Thyroid gland (tissue), 4 donors: ENCODE data around the gene BBS9. TPM values are rescaled to one million over a fixed set of nuclear protein-coding genes. Genes with fewer than 3 reads are reported as not detected.

Experiments used
- DNase-seq, 2 donors: peaks; one replicate each; pipeline ENCODE4 v3.0.0-alpha.2; 2019
- H3K27ac ChIP-seq, 3 donors: fragments of 200-600 bp; sonication (generic); 1 replicate in 2 of 3; 2 replicates in 1 of 3; pipeline ENCODE4 v1.5.1; 2016 to 2019; ENCODE audit warnings: mild to moderate bottlenecking in 1 of 3, moderate library complexity in 1 of 3
- H3K27me3 ChIP-seq: fragments of 200-600 bp; sonication (generic); one replicate; pipeline ENCODE4 v1.5.1; 2019
- H3K36me3 ChIP-seq, 2 donors: fragments of 200-600 bp; sonication (generic); one replicate each; pipeline ENCODE4 v1.5.1; 2016 to 2019
- H3K4me1 ChIP-seq, 2 donors: fragments of 200-600 bp; sonication (generic); one replicate each; pipeline ENCODE4 v1.5.1; 2017 to 2019
- H3K4me3 ChIP-seq, 3 donors: fragments of 200-600 bp; sonication (generic); replicated peaks in 1 of 3; 1 replicate in 2 of 3; 2 replicates in 1 of 3; pipeline ENCODE4 v1.5.1; 2016; ENCODE audit warnings: mild to moderate bottlenecking in 1 of 3
- H3K9me3 ChIP-seq: fragments of 200-600 bp; sonication (generic); one replicate; pipeline ENCODE4 v1.5.1; 2017
- POLR2A ChIP-seq, 2 donors: fragments of 450-650 bp; IDR thresholded peaks; one replicate each; pipeline ENCODE4 v1.6.1; 2017; ENCODE audit warnings: antibody characterized with exemption in 2 of 2, mild to moderate bottlenecking in 2 of 2, moderate library complexity in 1 of 2
- WGBS, 2 donors: methylation state at CpG; one replicate each; pipeline ENCODE4 v1.1.5; 2017; 5-methylcytosine and 5-hydroxymethylcytosine counted together
- intact Hi-C: fragments of 100-400 bp; cut with DNase I; formaldehyde crosslinking; loops from one replicate; pipeline ENCODE4 v1.15.1; 2023
- total RNA-seq, 4 donors: library from RNA; depleted of rRNA; stranded (reverse); fragments of >200 nt; gene quantifications; one replicate each; pipeline ENCODE4 v1.2.3, GENCODE V29; 2016
- TF ChIP-seq, protein P1 (sequence below), 6 experiments: fragments of 200-600 bp in 3 of 6; fragments of 450-650 bp in 3 of 6; sonication (generic) in 3 of 6; IDR thresholded peaks; one replicate each; pipeline ENCODE4 v1.5.1; 2016 to 2019; ENCODE audit warnings: antibody characterized with exemption in 6 of 6, mild to moderate bottlenecking in 2 of 6, inconsistent platforms in 1 of 6, moderate library complexity in 1 of 6

The BBS9 gene
- total RNA-seq, 4 donors from 2014 or later, result 59.2 to 84.8 (median 73.1) TPM

- Histone ChIP-seq H3K36me3 (no peaks in the 10 kb centered on the region), H3K27ac (no peak overlapping the region), H3K4me1 (no peaks in the 10 kb centered on the region), H3K9me3 (no peaks in the 10 kb centered on the region), H3K27me3 (no peaks in the 10 kb centered on the region), H3K4me3 (no peak overlapping the region)
- TF ChIP-seq, protein P1, sequence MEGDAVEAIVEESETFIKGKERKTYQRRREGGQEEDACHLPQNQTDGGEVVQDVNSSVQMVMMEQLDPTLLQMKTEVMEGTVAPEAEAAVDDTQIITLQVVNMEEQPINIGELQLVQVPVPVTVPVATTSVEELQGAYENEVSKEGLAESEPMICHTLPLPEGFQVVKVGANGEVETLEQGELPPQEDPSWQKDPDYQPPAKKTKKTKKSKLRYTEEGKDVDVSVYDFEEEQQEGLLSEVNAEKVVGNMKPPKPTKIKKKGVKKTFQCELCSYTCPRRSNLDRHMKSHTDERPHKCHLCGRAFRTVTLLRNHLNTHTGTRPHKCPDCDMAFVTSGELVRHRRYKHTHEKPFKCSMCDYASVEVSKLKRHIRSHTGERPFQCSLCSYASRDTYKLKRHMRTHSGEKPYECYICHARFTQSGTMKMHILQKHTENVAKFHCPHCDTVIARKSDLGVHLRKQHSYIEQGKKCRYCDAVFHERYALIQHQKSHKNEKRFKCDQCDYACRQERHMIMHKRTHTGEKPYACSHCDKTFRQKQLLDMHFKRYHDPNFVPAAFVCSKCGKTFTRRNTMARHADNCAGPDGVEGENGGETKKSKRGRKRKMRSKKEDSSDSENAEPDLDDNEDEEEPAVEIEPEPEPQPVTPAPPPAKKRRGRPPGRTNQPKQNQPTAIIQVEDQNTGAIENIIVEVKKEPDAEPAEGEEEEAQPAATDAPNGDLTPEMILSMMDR (IDR thresholded peaks at IDR 0.05), result no peak
- TF ChIP-seq POLR2A (IDR thresholded peaks at IDR 0.05), result no peak
- intact Hi-C loops, result no loop called here
- 93 to 95% methylated on average over 2 of the region's 2 CpGs for WGBS, 2 donors
- DNase-seq, result no peak
These were observed 207.5 kb downstream of the BBS9 start for GRCh38 chr7:33336820-33337219.

DNA sequence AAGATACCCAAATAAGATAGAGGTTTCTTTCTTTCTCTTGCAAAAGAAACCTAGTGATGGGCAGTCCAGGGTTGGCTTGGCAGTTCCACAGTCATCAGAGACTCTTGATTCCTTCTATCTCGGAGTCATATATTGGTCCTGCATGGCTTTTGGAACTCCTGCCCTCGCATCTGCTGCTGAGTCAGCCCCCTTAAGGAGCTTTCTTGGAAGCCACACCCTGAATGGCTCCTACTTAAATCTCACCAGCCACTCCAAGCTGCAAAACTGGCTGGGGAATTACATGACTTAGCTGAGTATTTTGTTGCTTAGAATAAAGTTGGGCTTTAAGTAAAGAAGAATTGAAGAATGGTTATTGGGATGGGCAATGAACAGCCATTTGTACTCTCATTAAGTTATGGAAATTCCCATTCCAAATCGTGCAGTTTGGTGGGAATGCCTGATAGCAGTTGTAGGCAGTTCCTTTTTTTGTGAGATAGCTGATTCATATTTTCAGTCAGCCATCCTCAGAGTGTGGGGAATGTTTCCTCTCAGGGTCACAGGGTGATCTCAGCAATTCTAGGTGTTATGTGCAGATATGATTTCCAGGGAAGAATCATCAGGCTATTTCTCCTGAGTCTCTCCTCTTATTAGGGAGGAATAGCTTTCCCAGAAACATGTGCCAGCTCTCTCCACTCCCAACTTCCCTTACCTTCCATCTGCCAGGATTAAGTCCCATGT is 209.9 kb downstream of the BBS9 start:
- H3K9me3 ChIP-seq, result no peaks in the 10 kb centered on the region
- no peak for TF ChIP-seq POLR2A (IDR thresholded peaks at IDR 0.05)
- TF ChIP-seq, protein P1 (IDR thresholded peaks at IDR 0.05), result no peak
- no peak for DNase-seq
- intact Hi-C loops, result no loop called here
- H3K36me3 ChIP-seq, result no peaks in the 10 kb centered on the region
- H3K27me3 ChIP-seq, result no peaks in the 10 kb centered on the region
- WGBS, 2 donors, result 67 to 92% methylated on average over 3 of the region's 3 CpGs
- no peak overlapping the region for H3K4me3 ChIP-seq
- H3K27ac ChIP-seq, result no peak overlapping the region
- H3K4me1 ChIP-seq, result no peaks in the 10 kb centered on the region

- intact Hi-C loops, result no loop called here
- WGBS, 2 donors, result 87 to 89% methylated on average over 3 of the region's 3 CpGs
- H3K27me3 ChIP-seq, result no peaks in the 10 kb centered on the region
- H3K4me1 ChIP-seq, result peaks cover 0 to 6% of the 10 kb centered on the region in 2 donors
- no peak overlapping the region for H3K4me3 ChIP-seq
- TF ChIP-seq POLR2A (IDR thresholded peaks at IDR 0.05), result no peak
- TF ChIP-seq, protein P1 (IDR thresholded peaks at IDR 0.05), result no peak
- no peaks in the 10 kb centered on the region for H3K9me3 ChIP-seq
- H3K36me3 ChIP-seq, result no peaks in the 10 kb centered on the region
- no peak for DNase-seq
- no peak overlapping the region for H3K27ac ChIP-seq
These were observed 216.7 kb downstream of the BBS9 start for GRCh38 chr7:33346055-33346454.

DNA sequence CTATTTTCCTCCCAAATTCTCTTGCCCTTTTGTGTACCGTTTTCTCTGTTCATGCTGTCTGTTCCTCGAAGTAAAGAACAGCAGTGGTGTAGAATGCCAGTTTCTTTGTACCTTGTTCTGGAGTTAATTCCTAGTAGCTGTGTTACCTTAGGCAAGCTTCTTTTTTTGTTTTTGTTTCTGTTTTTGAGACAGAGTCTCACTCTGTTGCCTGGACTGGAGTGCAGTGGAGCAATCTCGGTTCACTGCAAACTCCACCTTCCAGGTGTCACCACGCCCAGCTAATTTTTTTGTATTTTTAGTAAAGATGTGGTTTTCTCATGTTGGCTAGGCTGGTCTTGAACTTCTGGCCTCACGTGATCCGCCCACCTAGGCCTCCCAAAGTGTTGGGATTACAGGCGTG is 221.2 kb downstream of the BBS9 start:
- WGBS, 2 donors, result 96 to 98% methylated on average over 7 of the region's 7 CpGs
- TF ChIP-seq, protein P1 (IDR thresholded peaks at IDR 0.05), result no peak
- TF ChIP-seq POLR2A (IDR thresholded peaks at IDR 0.05), result no peak
- intact Hi-C loops, result no loop called here
- Histone ChIP-seq H3K4me1 (peaks cover 0 to 6% of the 10 kb centered on the region in 2 donors), H3K4me3 (no peak overlapping the region), H3K36me3 (no peaks in the 10 kb centered on the region), H3K9me3 (no peaks in the 10 kb centered on the region), H3K27me3 (no peaks in the 10 kb centered on the region), H3K27ac (no peak overlapping the region)
- DNase-seq, result no peak

DNA sequence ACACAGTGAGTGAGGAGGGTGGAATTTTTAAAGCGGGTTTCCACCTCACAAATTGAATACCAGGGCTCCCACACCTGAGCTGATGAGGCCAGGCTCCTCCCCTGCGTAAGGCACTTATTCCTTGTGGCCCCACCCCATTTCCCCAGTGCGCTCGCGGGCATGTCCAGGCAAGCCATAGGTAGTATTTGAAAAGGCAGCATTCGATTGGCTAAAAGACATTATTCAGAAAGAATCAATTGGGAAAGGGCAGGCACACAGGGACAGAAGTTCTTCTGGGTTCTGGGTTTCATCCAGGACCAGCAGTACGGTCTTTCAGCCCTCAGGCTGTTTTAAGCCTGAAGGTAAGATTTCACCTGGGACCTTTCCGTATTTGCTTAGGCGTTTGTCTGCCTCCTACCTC is 222.3 kb downstream of the BBS9 start:
- WGBS, 2 donors, result 97 to 98% methylated on average over 9 of the region's 9 CpGs
- TF ChIP-seq, protein P1 (IDR thresholded peaks at IDR 0.05), result no peak
- H3K27ac ChIP-seq, result no peak overlapping the region
- no peaks in the 10 kb centered on the region for H3K36me3 ChIP-seq
- H3K27me3 ChIP-seq, result no peaks in the 10 kb centered on the region
- H3K9me3 ChIP-seq, result no peaks in the 10 kb centered on the region
- H3K4me3 ChIP-seq, result no peak overlapping the region
- H3K4me1 ChIP-seq, result peaks cover 0 to 3% of the 10 kb centered on the region in 2 donors
- no peak for DNase-seq
- intact Hi-C loops, result no loop called here
